OCI-LY7 (cell line): ENCODE data around the gene DUSP12. TPM values are rescaled to one million over a fixed set of nuclear protein-coding genes. Genes with fewer than 3 reads are reported as not detected.

Experiments
- BruUV-seq: library from RNA; stranded (reverse); fragments of 400-500 nt; replicated peaks from 2 replicates; lab custom pipeline; 2021; lab: Mats Ljungman, UMichigan
- CTCF ChIA-PET: fragments of 300-600 bp; sonication (Branson Sonifier 250); formaldehyde crosslinking; loops from one replicate; lab custom pipeline; 2022; ENCODE audit warnings: antibody characterized with exemption; ENCODE audit not compliant: unreplicated experiment; lab: Charles Lee
- POLR2A ChIA-PET: fragments of 300-600 bp; sonication (Branson Sonifier 250); formaldehyde crosslinking; loops from one replicate; lab custom pipeline; 2022; ENCODE audit warnings: antibody characterized with exemption; lab: Charles Lee
- DNase-seq: peaks from one replicate; pipeline ENCODE4 v3.0.0-alpha.2; 2015; ENCODE audit warnings: low spot score
- H2AFZ ChIP-seq: fragments of 200-600 bp; sonication (generic), shearing (Covaris generic); 2 replicates; pipeline ENCODE4 v1.6.1; 2014; ENCODE audit warnings: mild to moderate bottlenecking, antibody characterized with exemption, low read length, moderate library complexity
- H3K27ac ChIP-seq: fragments of 200-600 bp; sonication (generic); 2 replicates; pipeline ENCODE4 v1.5.1; 2014; ENCODE audit warnings: mixed run types, low read depth, mild to moderate bottlenecking, moderate library complexity, low read length, inconsistent platforms; ENCODE audit not compliant: poor library complexity, severe bottlenecking
- H3K36me3 ChIP-seq: fragments of 200-600 bp; sonication (generic); 2 replicates; pipeline ENCODE4 v1.6.1; 2014; ENCODE audit warnings: mild to moderate bottlenecking, antibody characterized with exemption, low read length, moderate library complexity, mixed read lengths; ENCODE audit not compliant: insufficient read depth
- H3K4me1 ChIP-seq: fragments of 200-600 bp; sonication (generic); 2 replicates; pipeline ENCODE4 v1.5.1; 2014; ENCODE audit warnings: mild to moderate bottlenecking, low read length; ENCODE audit not compliant: insufficient read depth, poor library complexity, severe bottlenecking
- H3K4me2 ChIP-seq: fragments of 200-600 bp; sonication (generic); 2 replicates; pipeline ENCODE4 v1.6.1; 2014; ENCODE audit warnings: mild to moderate bottlenecking, low read length
- H3K4me3 ChIP-seq: fragments of 200-600 bp; sonication (generic); 2 replicates; pipeline ENCODE4 v1.5.1; 2014; ENCODE audit warnings: mild to moderate bottlenecking, low read depth, low read length; ENCODE audit not compliant: poor library complexity, severe bottlenecking
- H3K79me2 ChIP-seq: fragments of 200-600 bp; sonication (generic); 2 replicates; pipeline ENCODE4 v1.6.1; 2016; ENCODE audit warnings: low read depth, mild to moderate bottlenecking, low read length, moderate library complexity, mixed read lengths; ENCODE audit not compliant: insufficient read depth
- H3K9me2 ChIP-seq: fragments of 200-600 bp; sonication (generic); 2 replicates; pipeline ENCODE4 v1.6.1; 2016; ENCODE audit warnings: mild to moderate bottlenecking, low read length, mixed read lengths; ENCODE audit not compliant: insufficient read depth
- H3K9me3 ChIP-seq: fragments of 200-600 bp; sonication (generic); 2 replicates; pipeline ENCODE4 v1.6.1; 2014; ENCODE audit warnings: mild to moderate bottlenecking, mixed run types, low read length, mixed read lengths
- H4K20me1 ChIP-seq: fragments of 200-600 bp; sonication (generic); 2 replicates; pipeline ENCODE4 v1.6.1; 2014; ENCODE audit warnings: mild to moderate bottlenecking, antibody characterized with exemption, low read length, moderate library complexity, mixed read lengths; ENCODE audit not compliant: insufficient read depth
- CTCF ChIP-seq: fragments of 200-600 bp; sonication (generic); conservative IDR thresholded peaks from 2 replicates; pipeline ENCODE4 v1.5.1; 2014; ENCODE audit warnings: mild to moderate bottlenecking, antibody characterized with exemption, low read length, moderate library complexity, mixed read lengths
- EZH2phosphoT487 ChIP-seq: fragments of 200-600 bp; sonication (generic); IDR thresholded peaks from 2 replicates; pipeline ENCODE4 v1.6.1; 2018; ENCODE audit warnings: low read depth, borderline replicate concordance, mild to moderate bottlenecking, mixed run types, antibody characterized with exemption, low read length, moderate library complexity, mixed read lengths
- intact Hi-C: fragments of 100-400 bp; cut with micrococcal nuclease; formaldehyde crosslinking; loops from one replicate; pipeline ENCODE4 v1.10.0; 2022; ENCODE audit not compliant: unreplicated experiment
- total RNA-seq, 2 experiments: library from RNA; depleted of rRNA in 1 of 2; stranded (reverse); fragments of >200 nt in 1 of 2; shearing (Covaris generic) in 1 of 2; gene quantifications; 2 replicates each; pipeline ENCODE4 v1.2.3, GENCODE V29; 2014 to 2022

DUSP12 gene
- total RNA-seq, 2 experiments from 2014 or later, result 37.3 to 43.9 TPM

- DNase-seq, result peak; percentile 89
- TF ChIP-seq EZH2phosphoT487 (no peak), CTCF (peak; percentile 85)
- Histone ChIP-seq H3K36me3 (no peaks in the 10 kb centered on the region), H2AFZ (peak overlapping the region; percentile 65; the same call in 1 of the 2 replicates), H4K20me1 (no peaks in the 10 kb centered on the region), H3K4me3 (no peak overlapping the region), H3K4me1 (peaks cover 48% of the 10 kb centered on the region), H3K4me2 (peak overlapping the region; percentile 57), H3K9me3 (no peaks in the 10 kb centered on the region), H3K27ac (peak overlapping the region; percentile 50), H3K79me2 (no peaks in the 10 kb centered on the region), H3K9me2 (no peaks in the 10 kb centered on the region)
- intact Hi-C loops, result loop anchor here (1.0 to 2.0 kb wide), 3 partner anchors 24 to 91 kb away; partner anchors contain the start of gene FCRLA
- CTCF ChIA-PET, result interaction anchor here (2.1 to 2.5 kb wide), 3 partner anchors 10 to 91 kb away, joined by 7 to 12 read pairs (median 7); partner anchors contain the start of genes DUSP12 and FCRLA
- BruUV-seq, result no TSS peak
- POLR2A ChIA-PET, result interaction anchor here (0.6 to 7.0 kb wide), 13 partner anchors 9 to 557 kb away, joined by 3 to 64 read pairs (median 3); partner anchors contain the start of genes DUSP12 and FCRLA
Observed at GRCh38 chr1:161738627-161739287, 10.8 kb upstream of the DUSP12 start.

- TF ChIP-seq CTCF, result no peak
- TF ChIP-seq EZH2phosphoT487, result no peak
- intact Hi-C loops, result loop anchor here (2.0 to 10.0 kb wide), 2 partner anchors 23 to 175 kb away; no protein-coding TSS in a partner anchor
- Histone ChIP-seq H3K36me3 (no peaks in the 10 kb centered on the region), H3K4me3 (peak overlapping the region; percentile 12), H4K20me1 (no peaks in the 10 kb centered on the region), H2AFZ (peak overlapping the region; percentile 65), H3K79me2 (no peaks in the 10 kb centered on the region), H3K4me2 (peak overlapping the region; percentile 57), H3K4me1 (peaks cover 48% of the 10 kb centered on the region), H3K27ac (peak overlapping the region; percentile 50), H3K9me2 (no peaks in the 10 kb centered on the region), H3K9me3 (no peaks in the 10 kb centered on the region)
- ChIA-PET POLR2A (interaction anchor here (0.7 to 7.0 kb wide), 11 partner anchors 9 to 208 kb away, joined by 3 to 64 read pairs (median 7); partner anchors contain the start of genes DUSP12 and FCRLA), CTCF (interaction anchor here (0.8 to 2.5 kb wide), 6 partner anchors 23 to 253 kb away, joined by 3 to 12 read pairs (median 4); partner anchors contain the start of gene FCRLA)
- no TSS peak for BruUV-seq
- DNase-seq, result peak; percentile 74
Observed at GRCh38 chr1:161739865-161740566, 9.6 kb upstream of the DUSP12 start.
